Suprapubic skin (tissue), 4 donors: ENCODE measurements around the gene NR3C2. TPM values are rescaled to one million over a fixed set of nuclear protein-coding genes. Genes with fewer than 3 reads are reported as not detected.

Source experiments
- DNase-seq, 2 donors: peaks; one replicate each; pipeline ENCODE4 v3.0.0-alpha.2; 2019; ENCODE audit warnings: low spot score in 2 of 2
- H3K27ac ChIP-seq: fragments of 200-600 bp; sonication (generic); one replicate; pipeline ENCODE4 v1.5.1; 2019
- H3K27me3 ChIP-seq: fragments of 200-600 bp; sonication (generic); one replicate; pipeline ENCODE4 v1.5.1; 2019
- H3K36me3 ChIP-seq: fragments of 200-600 bp; sonication (generic); one replicate; pipeline ENCODE4 v1.5.1; 2019
- H3K4me1 ChIP-seq: fragments of 200-600 bp; sonication (generic); one replicate; pipeline ENCODE4 v1.5.1; 2019
- H3K4me3 ChIP-seq: fragments of 200-600 bp; sonication (generic); one replicate; pipeline ENCODE4 v1.5.1; 2019; ENCODE audit warnings: mild to moderate bottlenecking
- H3K9me3 ChIP-seq: fragments of 200-600 bp; sonication (generic); one replicate; pipeline ENCODE4 v1.5.1; 2019
- EP300 ChIP-seq: sonication (generic); formaldehyde crosslinking; IDR thresholded peaks from one replicate; pipeline ENCODE4 v1.6.1; 2017; ENCODE audit warnings: antibody characterized with exemption
- POLR2A ChIP-seq, 2 donors: fragments of 450-650 bp; IDR thresholded peaks; one replicate each; pipeline ENCODE4 v1.6.1; 2017; ENCODE audit warnings: antibody characterized with exemption in 2 of 2, mild to moderate bottlenecking in 2 of 2, moderate library complexity in 2 of 2
- POLR2AphosphoS5 ChIP-seq, 3 donors: sonication (generic); formaldehyde crosslinking; IDR thresholded peaks; one replicate each; pipeline ENCODE4 v1.6.1; 2017; ENCODE audit warnings: antibody characterized with exemption in 3 of 3
- WGBS: methylation state at CpG from one replicate; pipeline ENCODE4 v1.1.5; 2018; 5-methylcytosine and 5-hydroxymethylcytosine counted together
- total RNA-seq, 4 donors: library from RNA; depleted of rRNA; stranded (reverse); fragments of >200 nt; gene quantifications; one replicate each; pipeline ENCODE4 v1.1.0, GENCODE V29; 2016
- TF ChIP-seq, protein P1 (sequence below), 2 donors: fragments of 200-600 bp in 1 of 2; fragments of 450-650 bp in 1 of 2; sonication (generic) in 1 of 2; IDR thresholded peaks; one replicate each; pipeline ENCODE4 v1.5.1; 2016 to 2019; ENCODE audit warnings: antibody characterized with exemption in 2 of 2, mild to moderate bottlenecking in 1 of 2, moderate library complexity in 1 of 2

Gene NR3C2
- total RNA-seq, 4 donors from 2014 or later: 7.3 to 12.1 (median 11.0) TPM

DNA sequence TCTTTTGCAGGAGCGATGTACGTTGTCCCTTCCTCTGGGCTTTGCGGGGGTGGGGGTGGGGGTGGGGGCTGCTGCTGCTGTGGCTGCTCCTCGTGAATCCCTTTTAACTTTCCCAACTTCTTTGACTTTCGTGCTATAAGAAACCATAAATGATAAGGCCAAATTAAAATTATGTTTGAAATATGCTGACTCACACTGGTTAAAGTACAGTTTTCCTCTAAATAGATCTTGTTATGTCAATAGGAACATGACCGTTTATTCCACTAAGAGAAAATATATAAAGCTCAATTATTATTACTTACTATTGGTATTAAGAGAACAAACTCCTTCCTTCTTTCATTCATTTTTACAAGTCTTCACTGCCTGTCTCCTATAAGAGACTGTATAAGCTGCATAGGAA lies 287.4 kb downstream of the NR3C2 start:
- Histone ChIP-seq H3K27ac (no peak overlapping the region), H3K27me3 (no peaks in the 10 kb centered on the region), H3K9me3 (no peaks in the 10 kb centered on the region), H3K4me1 (no peaks in the 10 kb centered on the region), H3K36me3 (no peaks in the 10 kb centered on the region), H3K4me3 (no peak overlapping the region)
- 90% methylated on average over 6 of the region's 6 CpGs for WGBS
- no peak for DNase-seq
- TF ChIP-seq POLR2AphosphoS5 (IDR thresholded peaks at IDR 0.05) (no peak), EP300 (no peak), POLR2A (IDR thresholded peaks at IDR 0.05) (no peak)
- TF ChIP-seq, protein P1, sequence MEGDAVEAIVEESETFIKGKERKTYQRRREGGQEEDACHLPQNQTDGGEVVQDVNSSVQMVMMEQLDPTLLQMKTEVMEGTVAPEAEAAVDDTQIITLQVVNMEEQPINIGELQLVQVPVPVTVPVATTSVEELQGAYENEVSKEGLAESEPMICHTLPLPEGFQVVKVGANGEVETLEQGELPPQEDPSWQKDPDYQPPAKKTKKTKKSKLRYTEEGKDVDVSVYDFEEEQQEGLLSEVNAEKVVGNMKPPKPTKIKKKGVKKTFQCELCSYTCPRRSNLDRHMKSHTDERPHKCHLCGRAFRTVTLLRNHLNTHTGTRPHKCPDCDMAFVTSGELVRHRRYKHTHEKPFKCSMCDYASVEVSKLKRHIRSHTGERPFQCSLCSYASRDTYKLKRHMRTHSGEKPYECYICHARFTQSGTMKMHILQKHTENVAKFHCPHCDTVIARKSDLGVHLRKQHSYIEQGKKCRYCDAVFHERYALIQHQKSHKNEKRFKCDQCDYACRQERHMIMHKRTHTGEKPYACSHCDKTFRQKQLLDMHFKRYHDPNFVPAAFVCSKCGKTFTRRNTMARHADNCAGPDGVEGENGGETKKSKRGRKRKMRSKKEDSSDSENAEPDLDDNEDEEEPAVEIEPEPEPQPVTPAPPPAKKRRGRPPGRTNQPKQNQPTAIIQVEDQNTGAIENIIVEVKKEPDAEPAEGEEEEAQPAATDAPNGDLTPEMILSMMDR (IDR thresholded peaks at IDR 0.05): no peak

DNA sequence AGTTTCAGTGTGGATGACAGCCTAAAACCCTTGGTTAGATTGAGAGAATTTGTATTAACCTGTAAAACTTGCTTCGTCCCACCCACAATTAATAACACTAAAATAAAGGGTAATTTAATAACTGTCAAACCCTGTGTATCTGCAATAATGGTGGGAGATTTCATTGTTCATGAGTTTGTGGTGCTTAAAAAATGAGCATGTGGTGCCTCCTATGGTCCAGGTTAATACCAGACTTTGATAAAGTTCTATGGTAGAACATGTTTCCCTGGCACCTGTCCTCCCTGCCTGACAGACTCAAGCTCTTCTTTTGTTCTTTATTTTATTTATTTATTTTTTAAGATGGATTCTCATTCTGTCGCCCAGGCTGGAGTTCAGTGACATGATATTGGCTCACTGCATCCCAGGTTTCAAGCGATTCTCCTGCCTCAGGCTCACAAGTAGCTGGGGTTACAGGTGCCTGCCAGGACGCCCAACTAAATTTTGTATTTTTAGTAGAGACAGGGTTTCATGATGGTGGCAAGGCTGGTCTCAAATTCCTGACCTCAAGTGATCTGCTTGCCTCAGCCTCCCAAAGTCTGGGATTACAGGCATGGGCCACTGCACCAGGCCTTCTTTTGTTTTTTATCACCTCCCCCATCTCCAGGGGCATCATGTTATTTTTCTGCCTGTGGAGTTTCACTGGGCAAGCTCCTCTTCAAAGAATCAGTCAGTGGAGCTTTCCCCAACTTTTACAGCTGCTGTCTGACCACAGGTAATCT lies 289.2 kb downstream of the NR3C2 start:
- WGBS: 90% methylated on average over 4 of the region's 4 CpGs
- H3K4me3 ChIP-seq: no peak overlapping the region
- no peak for TF ChIP-seq EP300
- TF ChIP-seq, protein P1 (IDR thresholded peaks at IDR 0.05): no peak
- no peak for TF ChIP-seq POLR2A (IDR thresholded peaks at IDR 0.05)
- no peak for TF ChIP-seq POLR2AphosphoS5 (IDR thresholded peaks at IDR 0.05)
- H3K27me3 ChIP-seq: no peaks in the 10 kb centered on the region
- H3K4me1 ChIP-seq: no peaks in the 10 kb centered on the region
- H3K36me3 ChIP-seq: no peaks in the 10 kb centered on the region
- DNase-seq: no peak
- no peak overlapping the region for H3K27ac ChIP-seq
- H3K9me3 ChIP-seq: no peaks in the 10 kb centered on the region

DNA sequence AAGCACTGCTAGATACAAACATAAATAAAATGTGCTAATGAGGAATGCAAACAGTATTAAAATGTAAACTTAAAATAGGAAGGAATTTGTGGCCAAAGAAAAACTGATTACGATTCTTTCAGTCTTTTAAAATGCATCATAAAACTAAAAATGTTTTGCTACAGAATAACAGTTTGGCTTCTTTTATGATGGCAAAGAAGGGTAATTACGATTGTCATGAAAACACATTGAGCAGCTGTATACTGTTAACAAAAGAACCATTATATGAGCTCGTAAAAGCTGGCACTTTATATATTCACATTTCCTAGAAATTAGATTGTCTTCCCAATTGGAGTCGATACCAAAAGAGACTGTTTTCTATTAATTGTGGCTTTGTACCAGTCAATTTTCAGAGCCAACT lies 290.4 kb downstream of the NR3C2 start:
- H3K9me3 ChIP-seq: no peaks in the 10 kb centered on the region
- no peak for TF ChIP-seq POLR2A (IDR thresholded peaks at IDR 0.05)
- TF ChIP-seq, protein P1 (IDR thresholded peaks at IDR 0.05): no peak
- TF ChIP-seq EP300: no peak
- no peak for TF ChIP-seq POLR2AphosphoS5 (IDR thresholded peaks at IDR 0.05)
- no peaks in the 10 kb centered on the region for H3K36me3 ChIP-seq
- H3K4me1 ChIP-seq: no peaks in the 10 kb centered on the region
- DNase-seq: no peak
- H3K27ac ChIP-seq: no peak overlapping the region
- WGBS: 61% methylated on average over 4 of the region's 4 CpGs
- H3K4me3 ChIP-seq: no peak overlapping the region
- H3K27me3 ChIP-seq: no peaks in the 10 kb centered on the region

DNA sequence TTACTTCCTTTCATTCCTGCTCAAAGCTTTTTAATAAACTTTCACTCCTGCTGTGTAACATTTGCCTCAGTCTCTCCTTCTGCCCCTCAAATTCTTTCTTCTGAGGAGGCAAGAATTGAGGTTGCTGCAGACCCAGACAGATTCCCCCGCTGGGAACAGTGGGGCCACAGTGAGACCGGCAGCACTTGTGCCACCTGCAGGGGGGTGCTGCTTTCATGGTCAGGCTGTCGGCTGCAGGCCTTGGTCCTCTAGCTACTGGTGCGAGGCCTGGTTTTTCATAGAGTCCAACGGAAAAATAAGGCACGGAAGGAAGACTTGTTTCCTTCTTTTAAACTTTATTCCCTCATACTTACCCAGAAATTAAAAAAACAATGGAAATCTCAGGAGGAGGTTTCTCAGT lies 296.7 kb downstream of the NR3C2 start:
- no peak for DNase-seq
- TF ChIP-seq, protein P1 (IDR thresholded peaks at IDR 0.05): no peak
- no peak for TF ChIP-seq EP300
- no peak for TF ChIP-seq POLR2AphosphoS5 (IDR thresholded peaks at IDR 0.05)
- TF ChIP-seq POLR2A (IDR thresholded peaks at IDR 0.05): no peak
- no peaks in the 10 kb centered on the region for H3K9me3 ChIP-seq
- no peaks in the 10 kb centered on the region for H3K36me3 ChIP-seq
- H3K4me3 ChIP-seq: no peak overlapping the region
- no peaks in the 10 kb centered on the region for H3K27me3 ChIP-seq
- WGBS: 94% methylated on average over 6 of the region's 6 CpGs
- H3K4me1 ChIP-seq: no peaks in the 10 kb centered on the region
- no peak overlapping the region for H3K27ac ChIP-seq

DNA sequence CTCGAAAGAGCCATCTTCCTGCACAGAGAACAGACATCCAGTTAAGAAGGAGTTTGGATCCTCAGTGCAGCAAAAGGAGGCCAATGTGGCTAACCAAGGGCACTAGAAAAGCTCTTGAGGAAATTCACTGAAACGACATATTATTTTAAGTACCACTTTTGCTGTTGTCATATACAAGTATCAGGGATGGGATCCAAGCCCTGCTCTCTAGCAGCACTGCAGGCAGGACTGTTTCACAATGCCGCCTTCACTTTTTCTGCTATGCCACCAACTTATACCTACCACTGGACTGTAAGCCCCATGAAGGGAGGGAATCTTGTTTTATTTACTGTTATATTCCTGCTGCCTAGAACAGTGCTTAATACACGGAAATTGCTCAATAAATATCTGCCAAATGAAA lies 299.0 kb downstream of the NR3C2 start:
- H3K36me3 ChIP-seq: peaks cover 3% of the 10 kb centered on the region
- H3K27ac ChIP-seq: no peak overlapping the region
- WGBS: 71% methylated on average over 4 of the region's 4 CpGs

More for the DNA sequence above, 299.0 kb downstream of the NR3C2 start:
- Histone ChIP-seq H3K4me3 (no peak overlapping the region), H3K27me3 (no peaks in the 10 kb centered on the region), H3K4me1 (no peaks in the 10 kb centered on the region), H3K9me3 (no peaks in the 10 kb centered on the region)
- TF ChIP-seq, protein P1 (IDR thresholded peaks at IDR 0.05): no peak
- TF ChIP-seq POLR2A (IDR thresholded peaks at IDR 0.05) (no peak), POLR2AphosphoS5 (IDR thresholded peaks at IDR 0.05) (no peak), EP300 (no peak)
- no peak for DNase-seq
